Tibial artery (tissue), 4 donors: ENCODE results near the gene VAC14.
"Not testable (repeated sequence)": the region's sequence is repeated elsewhere in the genome, so short reads cannot be mapped to it uniquely, and the experiment has no call there.

Source experiments
- DNase-seq, 2 donors: peaks; one replicate each; pipeline ENCODE4 v3.0.0-alpha.2; 2019
- H3K27ac ChIP-seq, 2 donors: fragments of 200-600 bp; sonication (generic) in 1 of 2; 1 replicate in 1 of 2; 2 replicates in 1 of 2; pipeline ENCODE4 v1.5.1; 2018 to 2019; ENCODE audit warnings: mild to moderate bottlenecking in 1 of 2
- H3K27me3 ChIP-seq, 2 donors: fragments of 200-600 bp; sonication (generic) in 1 of 2; one replicate each; pipeline versions ENCODE4 v1.5.1 to v1.6.0; 2016 to 2019
- H3K36me3 ChIP-seq, 3 donors: fragments of 200-600 bp; sonication (generic) in 2 of 3; one replicate each; pipeline ENCODE4 v1.5.1; 2016 to 2019; ENCODE audit warnings: mild to moderate bottlenecking in 2 of 3
- H3K4me1 ChIP-seq, 4 donors: fragments of 200-600 bp; sonication (generic) in 2 of 4; 1 replicate in 3 of 4; 2 replicates in 1 of 4; pipeline ENCODE4 v1.5.1; 2016 to 2019
- H3K4me3 ChIP-seq, 2 donors: fragments of 200-600 bp; sonication (generic) in 1 of 2; 1 replicate in 1 of 2; 2 replicates in 1 of 2; pipeline ENCODE4 v1.5.1; 2018 to 2019; ENCODE audit warnings: mild to moderate bottlenecking in 2 of 2
- H3K9me3 ChIP-seq, 3 donors: fragments of 200-600 bp; sonication (generic) in 1 of 3; one replicate each; pipeline ENCODE4 v1.5.1; 2016 to 2019
- CTCF ChIP-seq, 2 experiments: fragments of 200-600 bp in 1 of 2; fragments of 450-650 bp in 1 of 2; IDR thresholded peaks; one replicate each; pipeline ENCODE4 v1.5.1; 2017 to 2019; ENCODE audit warnings: antibody characterized with exemption in 2 of 2, mild to moderate bottlenecking in 1 of 2, moderate library complexity in 1 of 2
- intact Hi-C: fragments of 100-400 bp; cut with DNase I; formaldehyde crosslinking; loops from one replicate; pipeline ENCODE4 v1.15.0; 2023; ENCODE audit warnings: low total_unique reads

VAC14 gene

GRCh38 chr16:70743791-70744190 lies 57.2 kb downstream of the VAC14 start:
- intact Hi-C loops: no loop called here
- no peak overlapping the region for H3K4me3 ChIP-seq
- peaks cover 0 to 25% (median 25%) of the 10 kb centered on the region in 3 donors for H3K36me3 ChIP-seq
- H3K9me3 ChIP-seq: no peaks in the 10 kb centered on the region
- peak overlapping the region; percentile 2 to 11 for H3K27ac ChIP-seq
- no peaks in the 10 kb centered on the region for H3K27me3 ChIP-seq
- DNase-seq: no peak
- H3K4me1 ChIP-seq: peaks cover 0 to 43% (median 25%) of the 10 kb centered on the region in 4 donors
- no peak for TF ChIP-seq CTCF (IDR thresholded peaks at IDR 0.05)

GRCh38 chr16:70742967-70743366 lies 58.0 kb downstream of the VAC14 start:
- Histone ChIP-seq H3K4me1 (peaks cover 0 to 44% (median 33%) of the 10 kb centered on the region in 4 donors), H3K36me3 (peaks cover 0 to 25% (median 25%) of the 10 kb centered on the region in 3 donors)
- DNase-seq, H3K27ac ChIP-seq, H3K27me3 ChIP-seq, H3K4me3 ChIP-seq, intact Hi-C loops, H3K9me3 ChIP-seq: not testable (repeated sequence)

- H3K36me3 ChIP-seq: peaks cover 0 to 25% (median 25%) of the 10 kb centered on the region in 3 donors
- H3K4me1 ChIP-seq: peaks cover 6 to 46% (median 38%) of the 10 kb centered on the region in 4 donors
These were observed 59.2 kb downstream of the VAC14 start for GRCh38 chr16:70741783-70742125.

GRCh38 chr16:70740914-70741782 lies 59.8 kb downstream of the VAC14 start:
- DNase-seq: no peak

More at GRCh38 chr16:70741783-70742125, 59.2 kb downstream of the VAC14 start:
- no peak overlapping the region for H3K4me3 ChIP-seq
- no peaks in the 10 kb centered on the region for H3K9me3 ChIP-seq
- no peak for TF ChIP-seq CTCF (IDR thresholded peaks at IDR 0.05)
- no peaks in the 10 kb centered on the region for H3K27me3 ChIP-seq
- H3K27ac ChIP-seq: no peak overlapping the region
- DNase-seq: no peak
- intact Hi-C loops: no loop called here

GRCh38 chr16:70740174-70740913 lies 60.6 kb downstream of the VAC14 start:
- DNase-seq: no peak
- Histone ChIP-seq H3K36me3 (peaks cover 0 to 25% (median 25%) of the 10 kb centered on the region in 3 donors), H3K27me3 (no peaks in the 10 kb centered on the region), H3K9me3 (no peaks in the 10 kb centered on the region), H3K4me3 (no peak overlapping the region), H3K27ac (peak overlapping the region in 1 of 2 donors; percentile 8), H3K4me1 (peaks cover 6 to 46% (median 37%) of the 10 kb centered on the region in 4 donors)
- TF ChIP-seq CTCF (IDR thresholded peaks at IDR 0.05): no peak
- intact Hi-C loops: no loop called here

More at GRCh38 chr16:70740914-70741782, 59.8 kb downstream of the VAC14 start:
- no peaks in the 10 kb centered on the region for H3K9me3 ChIP-seq
- intact Hi-C loops: no loop called here
- TF ChIP-seq CTCF (IDR thresholded peaks at IDR 0.05): no peak
- H3K4me3 ChIP-seq: no peak overlapping the region
- H3K36me3 ChIP-seq: peaks cover 0 to 25% (median 25%) of the 10 kb centered on the region in 3 donors
- H3K27me3 ChIP-seq: no peaks in the 10 kb centered on the region
- H3K27ac ChIP-seq: no peak overlapping the region
- peaks cover 6 to 46% (median 38%) of the 10 kb centered on the region in 4 donors for H3K4me1 ChIP-seq
